ENCODE results near the gene PIK3R5.

- no peak for TF ChIP-seq CTCF (conservative IDR thresholded peaks at IDR 0.05; ENCODE audit: low read depth, low read length)
- TF ChIP-seq EZH2 (IDR thresholded peaks at IDR 0.05; ENCODE audit: borderline replicate concordance, low read depth, low read length, poor library complexity, severe bottlenecking) = no peak
Measured at GRCh38 chr17:8851600-8851999, 113.9 kb downstream of the PIK3R5 start.

Data from A673 (cell line).